T-helper 22 cell (primary cell): ENCODE results near the gene PFKL.
"Not testable (repeated sequence)": the region's sequence is repeated elsewhere in the genome, so short reads cannot be mapped to it uniquely, and the experiment has no call there.

Experiments used
- DNase-seq: peaks from one replicate; pipeline ENCODE4 v3.0.0-alpha.2; 2020; ENCODE audit warnings: low read depth

PFKL gene

DNA sequence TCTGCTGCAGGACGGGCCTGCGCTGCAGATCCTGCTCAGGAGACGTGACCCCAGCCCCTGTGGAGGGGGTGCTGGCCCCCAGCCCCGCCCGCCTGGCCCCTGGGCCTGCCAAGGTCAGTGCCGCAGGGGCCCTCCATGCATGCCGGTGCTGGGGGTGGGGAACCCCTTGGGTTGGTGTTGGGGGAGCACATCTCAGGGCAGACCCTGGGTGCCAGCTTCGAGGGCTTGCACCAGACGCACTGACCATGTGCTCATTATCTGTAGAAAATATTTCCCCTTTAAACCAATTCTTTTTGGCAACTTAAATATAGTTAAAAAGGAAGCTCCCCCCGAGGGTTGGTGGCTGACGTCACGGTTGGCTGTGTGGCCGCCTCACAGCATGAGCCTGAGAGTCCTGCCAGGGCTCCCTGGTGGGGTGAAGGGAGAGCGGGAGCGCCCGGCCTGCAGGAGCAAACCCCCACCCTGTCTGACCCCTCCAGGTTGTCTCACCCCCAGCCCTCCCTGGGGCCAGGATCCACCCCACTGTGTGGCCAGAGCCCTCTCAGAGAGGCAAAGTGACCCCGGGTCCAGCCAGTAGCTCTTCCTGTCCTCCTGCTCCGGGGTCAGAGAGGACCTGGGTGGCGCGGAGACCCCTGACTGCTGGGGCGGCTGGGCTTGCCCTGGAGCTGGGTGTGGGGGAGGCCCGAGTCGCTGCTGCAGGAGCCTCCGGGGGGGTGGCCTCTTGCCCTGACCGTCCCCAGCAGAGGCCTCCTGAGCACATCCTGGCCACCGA lies 5.3 kb upstream of the PFKL start:
- DNase-seq = no peak

- DNase-seq = no peak
Observed at GRCh38 chr21:44295163-44295573, 4.7 kb upstream of the PFKL start.

DNA sequence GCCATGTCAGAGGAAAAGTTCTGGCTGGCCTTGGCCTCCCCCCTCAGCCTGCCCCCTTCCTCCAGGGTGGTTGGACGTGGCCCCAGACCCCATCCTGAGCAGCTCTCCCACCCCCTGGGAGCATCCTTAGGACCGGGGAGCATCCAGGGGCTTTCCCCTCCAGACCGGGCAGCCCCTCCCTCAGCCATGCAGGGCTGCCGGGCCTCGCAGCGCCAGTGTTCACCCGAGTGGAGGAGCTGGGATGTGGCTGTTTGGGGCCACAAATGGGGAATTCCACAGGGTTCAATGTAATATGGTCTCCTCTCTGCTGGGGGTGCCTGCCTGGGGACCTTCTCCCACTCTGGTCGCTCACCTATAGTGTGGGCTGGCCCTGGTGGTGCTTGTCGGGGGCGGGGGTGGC lies 4.2 kb upstream of the PFKL start:
- DNase-seq = no peak

DNA sequence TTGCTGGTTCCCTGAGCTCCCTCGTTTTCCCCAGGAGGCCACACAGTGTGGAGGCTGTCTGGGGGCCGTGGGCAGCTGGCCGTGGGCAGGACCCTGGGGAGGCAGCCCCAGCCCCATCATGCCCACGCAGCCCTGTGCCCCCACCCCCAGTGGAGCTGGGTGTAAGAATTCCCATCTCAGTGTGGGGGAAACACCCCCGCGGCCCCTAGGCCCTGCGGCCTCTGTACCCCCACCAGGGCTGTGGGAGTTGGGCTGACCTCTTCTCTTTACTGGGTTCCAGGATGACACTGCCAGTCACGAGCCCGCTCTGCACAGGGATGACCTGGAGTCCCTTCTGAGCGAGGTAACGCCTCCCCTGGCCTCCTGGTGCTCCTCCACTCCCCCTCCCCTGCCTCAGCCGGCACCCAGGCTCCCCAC lies 3.7 kb upstream of the PFKL start:
- DNase-seq = no peak

GRCh38 chr21:44296916-44297315 lies 2.9 kb upstream of the PFKL start:
- DNase-seq = no peak

- DNase-seq = peak; percentile 49
Observed at GRCh38 chr21:44297525-44298290, 2.1 kb upstream of the PFKL start.

DNA sequence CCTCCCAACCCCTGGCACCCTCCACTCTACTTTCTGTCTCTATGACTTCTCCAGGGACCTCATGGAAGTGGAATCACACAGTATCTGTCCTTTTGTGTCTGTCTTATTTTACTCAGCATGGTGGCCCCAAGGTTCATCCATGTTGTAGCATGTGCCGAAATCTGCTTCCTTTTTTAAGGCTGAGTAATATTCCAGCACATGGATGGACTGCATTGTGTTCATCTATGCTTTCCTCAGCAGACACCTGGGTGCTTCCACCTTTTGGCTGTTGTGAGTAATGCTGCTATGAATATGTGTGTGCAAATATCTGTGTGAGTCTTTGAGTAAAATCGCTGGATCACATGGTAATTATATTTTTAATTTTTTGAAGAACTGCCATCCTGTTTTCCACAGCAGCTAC lies 1.6 kb upstream of the PFKL start:
- no peak for DNase-seq

GRCh38 chr21:44299085-44299457 lies 782 bp upstream of the PFKL start:
- DNase-seq = no peak

DNA sequence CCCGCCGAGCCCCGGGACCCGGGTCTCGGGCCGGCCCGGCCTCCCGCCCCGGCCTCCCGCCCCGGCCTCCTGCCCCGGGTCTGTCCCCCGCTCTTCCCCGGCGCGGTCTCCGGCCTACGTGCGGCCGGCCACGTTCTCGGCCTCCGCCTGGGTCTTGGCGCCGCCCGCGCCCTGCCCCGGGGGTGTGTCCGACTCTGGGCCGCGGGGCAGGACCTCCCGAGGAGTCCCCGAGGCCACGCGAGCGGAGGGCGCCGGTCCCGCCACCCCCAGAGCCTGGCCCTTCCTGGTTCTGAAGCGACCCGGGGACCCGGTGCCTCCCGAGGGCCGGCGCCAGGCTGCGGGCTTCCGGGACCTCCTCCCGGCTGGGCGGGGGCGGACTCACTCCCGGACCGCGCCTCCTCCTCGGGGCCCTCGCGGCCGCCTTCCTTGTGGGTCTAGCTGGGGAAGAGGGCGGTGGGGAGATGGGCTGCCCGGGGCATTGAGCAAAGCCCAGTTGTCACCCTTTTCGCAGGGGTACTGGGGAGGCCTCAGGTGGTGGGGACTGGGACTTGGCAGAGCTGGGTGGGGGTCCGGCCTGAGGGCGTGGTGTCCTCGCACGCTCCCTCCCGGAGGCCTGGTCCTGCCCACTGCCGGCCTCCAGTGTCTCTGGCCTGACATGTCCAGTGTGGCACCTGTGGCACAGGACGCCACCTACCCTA lies 558 bp downstream of the PFKL start:
- peak; percentile 48 for DNase-seq

GRCh38 chr21:44301141-44301540 lies 1.3 kb downstream of the PFKL start:
- no peak for DNase-seq

DNA sequence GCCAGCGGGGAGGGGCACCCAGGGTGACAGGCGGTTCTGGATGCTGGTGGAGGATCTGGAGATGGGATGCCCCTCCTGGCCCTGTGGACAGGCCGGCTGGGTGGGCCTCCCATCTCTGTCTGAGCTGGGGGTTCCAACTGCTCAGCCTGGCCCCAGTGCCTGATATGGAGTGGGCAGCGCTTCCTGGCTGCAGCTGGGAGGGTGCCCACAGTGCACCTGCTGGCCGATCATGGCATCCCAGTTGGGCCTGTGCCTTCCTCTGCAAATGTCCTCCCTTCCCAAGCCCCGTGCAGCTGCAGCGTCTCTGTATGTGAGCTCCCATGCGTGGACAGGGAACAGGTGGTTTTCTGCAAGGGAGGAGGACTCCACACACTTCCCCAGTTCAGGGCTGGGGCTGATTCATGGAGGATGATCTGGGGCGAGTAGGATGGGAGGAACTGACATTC lies 2.1 kb downstream of the PFKL start:
- no peak for DNase-seq

GRCh38 chr21:44302573-44303401 lies 2.9 kb downstream of the PFKL start:
- not testable (repeated sequence) for DNase-seq

DNA sequence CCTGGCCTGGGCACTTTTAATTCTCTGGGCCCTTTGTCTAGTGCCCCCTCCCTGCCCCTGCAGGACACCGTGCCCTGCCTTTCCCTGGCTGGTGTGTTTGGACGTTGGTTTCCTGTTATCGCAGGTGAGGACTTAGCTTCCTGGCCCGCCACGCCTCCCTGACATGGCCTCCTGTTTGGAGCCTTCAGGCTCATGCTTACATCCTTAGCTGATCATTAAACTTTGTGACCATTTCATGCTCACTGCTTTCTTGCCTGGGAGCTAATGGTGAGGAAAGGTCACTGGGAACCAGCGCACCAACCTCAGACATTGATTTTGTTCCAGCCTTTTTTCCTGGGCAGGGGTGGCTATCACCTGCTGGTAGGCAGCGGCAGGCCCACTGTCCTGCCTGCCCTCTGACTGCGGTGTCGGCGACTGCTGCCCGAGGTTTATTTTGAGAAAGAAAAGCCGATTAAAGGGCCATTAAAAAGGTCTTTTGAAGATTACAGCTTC lies 3.7 kb downstream of the PFKL start:
- no peak for DNase-seq

- DNase-seq = no peak
Observed at GRCh38 chr21:44304011-44304616, 4.3 kb downstream of the PFKL start.

DNA sequence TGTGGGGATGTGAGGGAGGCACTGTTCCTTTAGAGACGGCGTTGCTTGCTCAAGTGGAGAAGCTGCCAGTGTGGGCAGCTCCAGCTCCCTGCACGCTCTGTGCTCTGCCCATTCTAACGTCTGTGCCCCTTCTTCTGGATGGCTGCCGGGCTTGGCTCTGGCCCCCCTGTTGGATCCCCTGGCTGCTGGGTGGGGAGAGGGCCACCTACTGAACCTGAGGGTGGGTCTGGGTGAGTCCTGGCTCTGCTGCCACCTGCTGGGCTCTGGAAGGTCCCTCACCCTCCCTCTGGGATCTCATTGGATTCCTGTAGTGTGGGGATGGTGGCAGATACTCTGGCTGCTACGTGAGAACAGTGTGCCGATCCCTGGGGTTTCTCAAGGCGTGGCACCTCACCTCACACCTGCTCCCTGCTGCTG lies 5.0 kb downstream of the PFKL start:
- DNase-seq = no peak

DNA sequence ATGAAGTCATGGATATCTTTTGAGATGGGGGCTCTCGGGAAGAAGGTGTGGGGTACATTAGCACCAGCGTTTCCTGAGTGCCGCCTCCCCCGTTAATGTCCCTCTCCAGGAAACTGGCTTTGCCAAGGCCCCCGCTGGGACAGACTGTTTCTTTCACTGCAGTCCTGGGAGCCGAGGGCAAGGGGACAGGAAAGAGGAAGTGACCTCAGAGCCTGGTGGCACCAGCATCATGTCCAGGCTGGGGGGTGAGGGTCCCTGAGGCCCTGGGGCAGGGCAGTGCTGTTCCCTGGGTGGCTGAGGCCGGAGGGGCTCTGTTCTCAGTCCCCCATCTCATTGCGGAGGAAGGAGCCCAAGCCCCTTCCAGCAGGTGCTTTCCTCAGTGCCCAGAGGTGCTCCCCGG lies 5.8 kb downstream of the PFKL start:
- no peak for DNase-seq

GRCh38 chr21:44306936-44307704 lies 7.3 kb downstream of the PFKL start:
- no peak for DNase-seq

DNA sequence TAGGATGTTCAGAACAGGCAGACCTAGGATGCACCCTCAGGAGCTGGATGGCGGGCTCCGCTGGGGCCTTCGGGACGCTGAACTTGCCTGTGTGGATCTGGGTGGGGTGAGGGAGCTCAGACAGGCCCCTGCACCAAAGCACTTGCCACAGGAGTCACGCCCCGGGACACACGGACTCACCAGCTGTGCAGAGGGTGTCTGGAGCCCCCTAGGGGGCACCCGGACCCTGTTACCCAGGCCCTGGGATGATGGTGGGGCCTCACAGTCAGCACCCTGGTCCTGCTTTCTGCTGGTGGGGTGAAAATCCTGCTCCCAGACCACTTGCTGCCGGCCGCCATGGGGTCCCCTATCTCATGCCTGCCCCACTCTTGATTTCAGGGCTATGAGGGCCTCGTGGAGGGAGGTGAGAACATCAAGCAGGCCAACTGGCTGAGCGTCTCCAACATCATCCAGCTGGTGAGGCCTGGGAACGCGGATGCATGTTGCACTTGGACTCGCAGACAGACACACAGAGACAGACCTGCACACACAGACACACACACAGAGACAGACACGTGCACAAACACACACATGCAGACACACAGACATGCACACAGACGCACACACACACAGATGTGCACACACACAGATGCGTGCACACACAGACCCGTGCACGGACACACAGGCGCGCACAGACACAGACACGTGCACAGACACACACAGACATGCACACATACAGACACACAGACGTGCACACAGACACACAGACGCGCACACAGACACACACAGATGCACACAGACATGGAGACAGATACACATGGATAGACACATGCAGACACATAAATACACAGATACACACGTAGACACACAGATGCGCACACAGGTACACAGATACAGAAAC lies 11.0 kb downstream of the PFKL start:
- no peak for DNase-seq

DNA sequence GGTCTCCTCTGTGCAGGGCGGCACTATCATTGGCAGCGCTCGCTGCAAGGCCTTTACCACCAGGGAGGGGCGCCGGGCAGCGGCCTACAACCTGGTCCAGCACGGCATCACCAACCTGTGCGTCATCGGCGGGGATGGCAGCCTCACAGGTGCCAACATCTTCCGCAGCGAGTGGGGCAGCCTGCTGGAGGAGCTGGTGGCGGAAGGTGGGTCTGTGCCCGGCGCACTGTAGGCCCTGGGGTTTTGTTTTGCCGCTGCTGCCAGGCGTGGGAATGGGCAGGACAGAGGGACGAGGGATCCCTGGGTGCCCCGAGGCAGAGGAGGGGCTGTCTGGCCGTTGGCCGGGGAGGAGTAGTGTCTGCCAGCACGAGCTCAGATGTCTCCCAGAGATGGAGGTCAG lies 12.2 kb downstream of the PFKL start:
- DNase-seq = no peak

GRCh38 chr21:44312716-44313115 lies 12.9 kb downstream of the PFKL start:
- DNase-seq = no peak
